ENCODE data around the gene TRAPPC1. TPM values are rescaled to one million over a fixed set of nuclear protein-coding genes. Genes with fewer than 3 reads are reported as not detected.

Gene TRAPPC1
- total RNA-seq, 1 donor from 2014 or later = 16.8 TPM

GRCh38 chr17:7971651-7972050, 39.9 kb upstream of the TRAPPC1 start:
- no peak overlapping the region for H3K4me3 ChIP-seq (ENCODE audit: low read depth, low read length)
- H3K36me3 ChIP-seq (ENCODE audit: control insufficient read depth, insufficient read depth, low read length) = no peaks in the 10 kb centered on the region
- DNase-seq (ENCODE audit: low read depth) (no peak), FAIRE-seq (no peak)
- H3K27me3 ChIP-seq (ENCODE audit: control insufficient read depth, insufficient read depth, low read length) = no peaks in the 10 kb centered on the region
- no peak for TF ChIP-seq CTCF (IDR thresholded peaks at IDR 0.05; ENCODE audit: insufficient read depth, low read length, severe bottlenecking)

- Histone ChIP-seq H3K4me3 (ENCODE audit: low read depth, low read length) (no peak overlapping the region), H3K36me3 (ENCODE audit: control insufficient read depth, insufficient read depth, low read length) (no peaks in the 10 kb centered on the region), H3K27me3 (ENCODE audit: control insufficient read depth, insufficient read depth, low read length) (no peaks in the 10 kb centered on the region)
- TF ChIP-seq CTCF (IDR thresholded peaks at IDR 0.05; ENCODE audit: insufficient read depth, low read length, severe bottlenecking) = no peak
- DNase-seq (ENCODE audit: low read depth) = no peak
- no peak for FAIRE-seq
Measured at GRCh38 chr17:7969433-7969832, 37.7 kb upstream of the TRAPPC1 start.

GRCh38 chr17:7967751-7968150, 36.0 kb upstream of the TRAPPC1 start:
- TF ChIP-seq CTCF (IDR thresholded peaks at IDR 0.05; ENCODE audit: insufficient read depth, low read length, severe bottlenecking) = no peak
- Histone ChIP-seq H3K4me3 (ENCODE audit: low read depth, low read length) (no peak overlapping the region), H3K36me3 (ENCODE audit: control insufficient read depth, insufficient read depth, low read length) (no peaks in the 10 kb centered on the region), H3K27me3 (ENCODE audit: control insufficient read depth, insufficient read depth, low read length) (no peaks in the 10 kb centered on the region)
- no peak for DNase-seq (ENCODE audit: low read depth)
- FAIRE-seq = no peak

GRCh38 chr17:7961421-7961820, 29.7 kb upstream of the TRAPPC1 start:
- H3K36me3 ChIP-seq (ENCODE audit: control insufficient read depth, insufficient read depth, low read length) = no peaks in the 10 kb centered on the region
- no peak for TF ChIP-seq CTCF (IDR thresholded peaks at IDR 0.05; ENCODE audit: insufficient read depth, low read length, severe bottlenecking)
- no peak for DNase-seq (ENCODE audit: low read depth)
- no peaks in the 10 kb centered on the region for H3K27me3 ChIP-seq (ENCODE audit: control insufficient read depth, insufficient read depth, low read length)
- H3K4me3 ChIP-seq (ENCODE audit: low read depth, low read length) = no peak overlapping the region
- FAIRE-seq = no peak

GRCh38 chr17:7959503-7960253, 27.9 kb upstream of the TRAPPC1 start:
- Histone ChIP-seq H3K36me3 (ENCODE audit: control insufficient read depth, insufficient read depth, low read length) (no peaks in the 10 kb centered on the region), H3K4me3 (ENCODE audit: low read depth, low read length) (no peak overlapping the region), H3K27me3 (ENCODE audit: control insufficient read depth, insufficient read depth, low read length) (no peaks in the 10 kb centered on the region)
- no peak for FAIRE-seq
- DNase-seq (ENCODE audit: low read depth) = no peak
- no peak for TF ChIP-seq CTCF (IDR thresholded peaks at IDR 0.05; ENCODE audit: insufficient read depth, low read length, severe bottlenecking)
